Measurements from ENCODE around the gene ADAMTSL5.
"Not testable (repeated sequence)": the region's sequence is repeated elsewhere in the genome, so short reads cannot be mapped to it uniquely, and the experiment has no call there.

Gene ADAMTSL5

GRCh38 chr19:1482361-1483130 lies 30.3 kb downstream of the ADAMTSL5 start:
- Histone ChIP-seq H3K36me3 (ENCODE audit: insufficient read depth, low read length) (peaks cover under 1% of the 10 kb centered on the region; the same call in 1 of the 2 replicates), H3K27me3 (ENCODE audit: insufficient read depth, low read length) (no peaks in the 10 kb centered on the region), H3K4me1 (ENCODE audit: insufficient read depth, low read length) (no peaks in the 10 kb centered on the region), H3K4me3 (ENCODE audit: low read length) (no peak overlapping the region), H3K27ac (ENCODE audit: low read depth, low read length) (no peak overlapping the region), H3K9me3 (ENCODE audit: insufficient read depth, low read depth, low read length) (no peaks in the 10 kb centered on the region), H3K9ac (ENCODE audit: low read depth, low read length) (no peak overlapping the region)
- WGBS = 90% methylated on average over 37 of the region's 37 CpGs

DNA sequence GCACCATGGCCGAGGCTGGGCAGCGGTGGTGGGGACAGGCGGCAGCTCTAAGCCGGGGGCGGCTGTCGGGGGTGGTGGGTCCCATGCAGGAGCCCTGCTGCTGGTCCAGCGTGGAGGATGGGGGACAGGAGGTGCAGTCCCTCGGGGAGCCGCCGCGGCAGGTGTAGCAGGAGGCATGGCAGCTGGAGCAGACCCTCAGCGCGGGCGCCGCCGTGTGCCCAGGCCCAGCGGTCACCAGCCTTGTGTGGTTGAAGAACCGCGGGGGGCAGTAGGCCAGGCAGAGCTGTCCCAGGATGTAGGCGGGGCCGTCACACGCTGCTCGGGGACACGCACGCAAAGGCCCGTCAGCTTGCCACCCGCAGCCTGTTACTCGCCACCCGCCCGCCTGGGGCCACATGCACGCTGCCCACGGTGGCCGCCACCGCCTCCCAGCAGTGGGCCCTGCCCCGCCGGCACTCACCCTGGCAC lies 30.9 kb downstream of the ADAMTSL5 start:
- Histone ChIP-seq H3K4me1 (ENCODE audit: insufficient read depth, low read length) (no peaks in the 10 kb centered on the region), H3K27ac (ENCODE audit: low read depth, low read length) (no peak overlapping the region), H3K27me3 (ENCODE audit: insufficient read depth, low read length) (no peaks in the 10 kb centered on the region), H3K9ac (ENCODE audit: low read depth, low read length) (no peak overlapping the region), H3K4me3 (ENCODE audit: low read length) (no peak overlapping the region), H3K36me3 (ENCODE audit: insufficient read depth, low read length) (peaks cover 4% of the 10 kb centered on the region), H3K9me3 (ENCODE audit: insufficient read depth, low read depth, low read length) (no peaks in the 10 kb centered on the region)
- WGBS = 92% methylated on average over 36 of the region's 36 CpGs

DNA sequence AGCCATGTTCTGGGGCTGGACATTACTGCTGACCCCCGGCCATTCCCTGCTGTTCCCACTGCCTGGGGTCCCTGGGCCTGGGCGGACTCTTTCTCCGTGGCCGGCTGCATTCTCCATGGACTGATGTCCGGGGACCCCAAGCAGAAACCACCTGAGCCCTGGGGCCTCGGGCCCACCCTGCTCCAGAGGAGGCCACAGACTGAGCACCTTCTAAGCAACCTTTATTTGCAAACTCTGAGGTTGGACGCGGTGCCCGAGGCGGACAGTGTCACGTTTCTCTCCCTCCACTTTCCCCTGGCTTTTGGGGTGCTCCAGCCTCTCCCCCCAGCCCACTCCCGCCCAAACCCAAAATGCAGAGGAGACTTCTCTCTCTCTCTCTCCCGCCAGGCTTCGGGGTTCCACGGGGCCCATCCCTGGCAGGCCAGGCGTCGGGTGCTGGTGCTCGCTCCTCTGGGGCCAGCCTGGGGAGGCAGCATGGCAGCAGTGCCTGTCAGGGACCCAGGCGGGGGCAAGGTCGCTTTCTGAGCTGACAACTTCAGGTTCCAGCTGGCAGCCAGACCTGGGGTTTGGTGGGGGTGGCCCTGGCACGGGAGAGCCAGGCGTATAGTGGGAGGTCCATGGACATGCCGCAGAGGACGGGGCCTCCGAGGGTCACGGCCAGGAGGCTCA lies 31.5 kb downstream of the ADAMTSL5 start:
- H3K36me3 ChIP-seq (ENCODE audit: insufficient read depth, low read length) = peaks cover 4% of the 10 kb centered on the region
- H3K27ac ChIP-seq (ENCODE audit: low read depth, low read length) = no peak overlapping the region
- H3K4me3 ChIP-seq (ENCODE audit: low read length) = no peak overlapping the region
- no peaks in the 10 kb centered on the region for H3K9me3 ChIP-seq (ENCODE audit: insufficient read depth, low read depth, low read length)
- H3K4me1 ChIP-seq (ENCODE audit: insufficient read depth, low read length) = no peaks in the 10 kb centered on the region
- 92% methylated on average over 26 of the region's 26 CpGs for WGBS
- H3K9ac ChIP-seq (ENCODE audit: low read depth, low read length) = no peak overlapping the region
- H3K27me3 ChIP-seq (ENCODE audit: insufficient read depth, low read length) = no peaks in the 10 kb centered on the region

DNA sequence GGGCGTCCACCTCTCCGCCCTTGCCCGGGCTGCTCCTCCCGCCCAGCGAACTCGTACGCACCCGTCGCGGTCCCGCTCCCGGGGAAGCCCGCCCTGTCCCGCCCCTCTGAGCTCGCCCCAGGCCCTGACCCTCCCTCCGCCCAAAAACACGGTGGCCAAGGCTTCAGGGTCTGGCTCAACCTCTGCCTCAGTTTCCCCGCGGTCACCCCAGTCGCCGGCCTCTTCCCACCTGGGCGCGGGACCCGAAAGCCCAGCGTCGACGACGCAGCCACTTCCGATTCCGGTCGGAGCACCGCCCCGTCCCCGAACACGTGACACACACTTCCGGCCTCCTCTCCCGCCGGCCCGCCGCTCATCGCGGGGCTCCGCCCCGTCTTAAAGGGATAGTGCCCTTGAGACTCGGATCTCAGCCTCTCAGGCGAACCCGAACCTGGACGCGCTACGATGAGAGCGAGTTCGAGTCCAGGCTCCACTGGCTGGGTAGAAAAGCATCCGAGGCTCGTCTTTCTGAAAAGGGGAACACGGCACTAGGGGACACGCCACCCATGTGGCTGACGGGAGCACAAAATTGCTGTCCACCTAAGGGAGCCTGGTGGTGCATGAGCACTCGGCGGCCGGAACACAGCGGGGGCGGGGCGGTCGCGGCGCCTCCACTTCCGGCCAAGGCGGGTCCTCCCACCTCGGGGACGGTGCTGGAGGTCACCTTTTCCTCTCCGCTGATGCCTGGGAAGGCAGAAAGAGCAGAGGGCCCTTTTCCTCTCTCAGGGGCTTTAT lies 33.7 kb downstream of the ADAMTSL5 start, which contains the start of gene C19orf25:
Gene C19orf25, minus strand, starts transcription at position 282 of the 774 bp plus-strand sequence. CDS start 312 bp downstream, outside the sequence.
- Histone ChIP-seq H3K4me3 (ENCODE audit: low read length) (peak within 1 kb of the TSS; percentile 87), H3K27ac (ENCODE audit: low read depth, low read length) (peak within 1 kb of the TSS; percentile 88), H3K9me3 (ENCODE audit: insufficient read depth, low read depth, low read length) (no peaks in the 10 kb centered on the region), H3K4me1 (ENCODE audit: insufficient read depth, low read length) (no peaks in the 10 kb centered on the region), H3K36me3 (ENCODE audit: insufficient read depth, low read length) (peaks cover 8% of the 10 kb centered on the region), H3K9ac (ENCODE audit: low read depth, low read length) (peak within 1 kb of the TSS; percentile 81), H3K27me3 (ENCODE audit: insufficient read depth, low read length) (no peaks in the 10 kb centered on the region)
- under 1% methylated on average over 71 of the region's 71 CpGs for WGBS

DNA sequence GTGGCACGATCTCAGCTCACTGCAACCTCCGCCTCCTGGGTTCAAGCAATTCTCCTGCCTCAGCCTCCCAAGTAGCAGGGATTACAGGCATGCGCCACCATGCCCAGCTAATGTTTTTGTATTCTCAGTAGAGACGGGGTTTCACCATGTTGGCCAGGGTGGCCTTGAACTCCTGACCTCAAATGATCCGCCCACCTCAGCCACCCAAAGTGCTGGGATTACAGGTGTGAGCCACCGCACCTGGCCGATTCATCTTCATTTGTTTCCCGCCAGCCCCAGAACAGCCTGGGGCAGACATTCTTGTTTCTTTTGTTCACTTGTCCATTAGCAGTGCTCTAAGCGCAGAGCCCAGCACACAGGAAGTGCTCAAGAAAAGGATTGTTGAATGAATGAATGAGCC lies 35.8 kb downstream of the ADAMTSL5 start:
- 95% methylated on average over 9 of the region's 9 CpGs for WGBS
- not testable (repeated sequence) for H3K9ac ChIP-seq (ENCODE audit: low read depth, low read length); H3K9me3 ChIP-seq (ENCODE audit: insufficient read depth, low read depth, low read length); H3K4me3 ChIP-seq (ENCODE audit: low read length); H3K36me3 ChIP-seq (ENCODE audit: insufficient read depth, low read length); H3K4me1 ChIP-seq (ENCODE audit: insufficient read depth, low read length); H3K27ac ChIP-seq (ENCODE audit: low read depth, low read length)
- H3K27me3 ChIP-seq (ENCODE audit: insufficient read depth, low read length) = peaks cover 13% of the 10 kb centered on the region

- H3K4me3 ChIP-seq (ENCODE audit: low read length) = no peak overlapping the region
- H3K9ac ChIP-seq (ENCODE audit: low read depth, low read length) = no peak overlapping the region
- H3K27me3 ChIP-seq (ENCODE audit: insufficient read depth, low read length) = peaks cover 25% of the 10 kb centered on the region
- peaks cover 8% of the 10 kb centered on the region for H3K36me3 ChIP-seq (ENCODE audit: insufficient read depth, low read length)
- 0 out of 2 replicates have a peak, but pooled peaks cover 3% of the 10 kb centered on the region for H3K4me1 ChIP-seq (ENCODE audit: insufficient read depth, low read length)
- no peak overlapping the region for H3K27ac ChIP-seq (ENCODE audit: low read depth, low read length)
- 93% methylated on average over 31 of the region's 31 CpGs for WGBS
- no peaks in the 10 kb centered on the region for H3K9me3 ChIP-seq (ENCODE audit: insufficient read depth, low read depth, low read length)
These were observed 36.9 kb downstream of the ADAMTSL5 start for GRCh38 chr19:1475751-1476437.

- Histone ChIP-seq H3K4me3 (ENCODE audit: low read length) (no peak overlapping the region), H3K4me1 (ENCODE audit: insufficient read depth, low read length) (0 out of 2 replicates have a peak, but pooled peaks cover 3% of the 10 kb centered on the region), H3K9me3 (ENCODE audit: insufficient read depth, low read depth, low read length) (no peaks in the 10 kb centered on the region), H3K36me3 (ENCODE audit: insufficient read depth, low read length) (peaks cover 8% of the 10 kb centered on the region), H3K27ac (ENCODE audit: low read depth, low read length) (no peak overlapping the region), H3K9ac (ENCODE audit: low read depth, low read length) (no peak overlapping the region), H3K27me3 (ENCODE audit: insufficient read depth, low read length) (peaks cover 35% of the 10 kb centered on the region)
- WGBS = 92% methylated on average over 26 of the region's 26 CpGs
These were observed 38.0 kb downstream of the ADAMTSL5 start for GRCh38 chr19:1474765-1475351.

DNA sequence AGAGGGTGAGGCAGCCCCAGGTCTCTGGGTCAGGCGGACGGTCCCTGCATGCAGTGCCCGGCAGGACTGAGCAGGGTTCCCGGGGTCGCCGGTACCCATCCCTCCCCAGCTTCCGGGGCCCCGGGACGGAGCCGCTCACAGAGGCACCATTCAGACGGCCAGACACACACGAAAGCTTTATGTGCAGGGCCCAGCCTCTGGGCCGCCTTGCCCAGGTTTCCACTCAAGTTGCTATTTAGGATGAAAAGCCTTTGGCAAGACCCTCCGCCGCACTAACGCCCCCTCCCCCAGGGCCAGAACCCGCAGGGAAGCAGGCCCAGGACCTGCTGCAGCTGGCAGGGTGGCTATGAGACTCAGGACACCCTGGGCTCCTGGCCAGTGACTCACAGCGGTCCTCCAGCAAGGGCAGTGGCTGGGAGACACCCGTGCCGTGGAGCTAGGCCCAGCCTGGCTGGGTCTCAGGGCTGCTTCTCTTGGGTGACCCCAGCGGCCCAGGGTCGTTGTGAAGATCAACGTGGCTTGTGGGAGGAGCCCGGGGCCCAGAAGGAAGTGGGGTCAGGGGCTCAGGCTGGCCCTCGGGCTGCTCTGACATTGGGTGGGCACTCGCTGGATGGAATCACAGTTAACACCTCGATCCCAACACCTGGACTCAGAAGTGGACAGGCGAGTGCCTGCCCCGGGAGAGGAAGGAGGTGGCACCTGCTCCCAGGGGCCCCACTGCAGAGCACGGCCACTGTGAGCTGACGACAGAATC lies 38.6 kb downstream of the ADAMTSL5 start:
- H3K27ac ChIP-seq (ENCODE audit: low read depth, low read length) = no peak overlapping the region

DNA sequence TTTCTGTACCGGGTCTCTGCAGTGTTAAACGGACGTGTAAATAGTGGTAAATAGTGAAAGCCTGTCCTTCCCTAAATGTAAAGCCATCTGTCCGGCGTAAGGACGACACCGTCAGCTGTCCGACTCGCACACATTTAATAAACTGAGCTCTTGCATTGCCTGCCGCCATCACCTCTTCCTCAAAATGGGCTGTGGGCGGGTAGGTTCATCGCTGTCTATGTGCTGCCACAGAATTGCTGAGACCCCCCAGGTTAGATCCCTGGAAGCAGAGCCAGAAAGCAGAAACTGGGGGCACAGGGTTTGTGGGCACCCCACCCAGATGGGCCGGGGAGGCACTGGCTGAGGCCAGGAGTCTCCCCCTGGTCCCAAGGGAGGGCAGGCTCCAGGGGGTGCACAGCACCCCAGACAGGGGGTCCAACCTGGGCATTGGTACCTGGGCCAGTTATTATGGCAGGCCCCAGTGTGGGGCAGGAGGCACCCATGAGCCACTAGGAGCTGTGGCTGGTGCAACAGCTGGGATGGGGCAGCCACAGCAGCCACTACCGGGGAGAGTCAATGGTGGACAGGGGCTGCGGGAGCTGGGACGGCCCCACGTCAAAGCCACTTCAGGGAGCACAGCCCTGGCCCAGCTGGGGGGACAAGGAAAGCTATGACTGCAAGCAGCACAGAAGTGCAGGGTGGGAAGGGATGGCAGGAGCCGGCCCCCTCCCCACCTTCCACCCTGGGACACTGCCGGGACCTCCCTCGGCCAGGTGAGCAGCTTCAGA lies 39.6 kb downstream of the ADAMTSL5 start:
- Histone ChIP-seq H3K27ac (ENCODE audit: low read depth, low read length) (no peak overlapping the region), H3K36me3 (ENCODE audit: insufficient read depth, low read length) (peaks cover 8% of the 10 kb centered on the region)

More for the DNA sequence above, 38.6 kb downstream of the ADAMTSL5 start:
- Histone ChIP-seq H3K27me3 (ENCODE audit: insufficient read depth, low read length) (peaks cover 42% of the 10 kb centered on the region), H3K36me3 (ENCODE audit: insufficient read depth, low read length) (peaks cover 8% of the 10 kb centered on the region), H3K4me1 (ENCODE audit: insufficient read depth, low read length) (0 out of 2 replicates have a peak, but pooled peaks cover 3% of the 10 kb centered on the region), H3K4me3 (ENCODE audit: low read length) (no peak overlapping the region), H3K9ac (ENCODE audit: low read depth, low read length) (no peak overlapping the region), H3K9me3 (ENCODE audit: insufficient read depth, low read depth, low read length) (no peaks in the 10 kb centered on the region)
- 83% methylated on average over 31 of the region's 31 CpGs for WGBS

More for the DNA sequence above, 39.6 kb downstream of the ADAMTSL5 start:
- WGBS = 81% methylated on average over 20 of the region's 20 CpGs
- Histone ChIP-seq H3K27me3 (ENCODE audit: insufficient read depth, low read length) (peaks cover 51% of the 10 kb centered on the region), H3K9me3 (ENCODE audit: insufficient read depth, low read depth, low read length) (no peaks in the 10 kb centered on the region), H3K4me3 (ENCODE audit: low read length) (no peak overlapping the region), H3K4me1 (ENCODE audit: insufficient read depth, low read length) (0 out of 2 replicates have a peak, but pooled peaks cover 3% of the 10 kb centered on the region), H3K9ac (ENCODE audit: low read depth, low read length) (no peak overlapping the region)

Data from HUES64 (cell line).